Astrocyte of the cerebellum (primary cell): ENCODE results near the gene BET1.

ENCODE experiments used
- DNase-seq: peaks from one replicate; pipeline ENCODE4 v3.0.0-alpha.2; 2011; ENCODE audit warnings: low read depth
- H3K4me3 ChIP-seq: 2 replicates; pipeline ENCODE4 v1.5.1; 2011; ENCODE audit warnings: mild to moderate bottlenecking, low read depth, low read length, moderate library complexity
- in situ Hi-C: cut with HindIII; loops from 2 replicates; pipeline ENCODE4 v1.10.0; 2017; ENCODE audit warnings: low sequenced_read_pairs
- TF ChIP-seq, protein P1 (sequence below): IDR thresholded peaks from 2 replicates; pipeline ENCODE4 v1.5.1; 2012; ENCODE audit warnings: low read length, low read depth, moderate library complexity, mild to moderate bottlenecking; ENCODE audit errors: missing control alignments

Gene BET1

DNA sequence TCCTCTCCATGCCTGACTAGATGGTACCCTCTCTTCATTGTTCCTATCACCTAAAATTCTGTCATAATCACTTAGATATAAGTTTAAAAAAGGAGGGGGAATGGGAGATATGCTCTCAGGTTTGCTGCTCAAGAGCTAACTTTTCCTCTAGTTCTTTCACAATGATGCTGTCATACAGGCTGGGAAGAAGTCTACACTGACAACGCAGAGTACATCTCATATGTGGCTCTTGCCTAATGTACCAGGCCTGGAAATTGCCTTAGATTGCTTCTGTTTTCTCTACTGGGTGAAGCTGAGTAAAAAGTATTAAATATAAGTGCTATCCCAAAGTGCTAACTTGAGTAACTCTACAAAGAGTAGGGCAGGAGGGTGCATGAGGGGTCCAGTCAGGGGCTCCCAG, 43.8 kb upstream of the BET1 start:
- no peak overlapping the region for H3K4me3 ChIP-seq
- DNase-seq, result no peak
- TF ChIP-seq, protein P1, sequence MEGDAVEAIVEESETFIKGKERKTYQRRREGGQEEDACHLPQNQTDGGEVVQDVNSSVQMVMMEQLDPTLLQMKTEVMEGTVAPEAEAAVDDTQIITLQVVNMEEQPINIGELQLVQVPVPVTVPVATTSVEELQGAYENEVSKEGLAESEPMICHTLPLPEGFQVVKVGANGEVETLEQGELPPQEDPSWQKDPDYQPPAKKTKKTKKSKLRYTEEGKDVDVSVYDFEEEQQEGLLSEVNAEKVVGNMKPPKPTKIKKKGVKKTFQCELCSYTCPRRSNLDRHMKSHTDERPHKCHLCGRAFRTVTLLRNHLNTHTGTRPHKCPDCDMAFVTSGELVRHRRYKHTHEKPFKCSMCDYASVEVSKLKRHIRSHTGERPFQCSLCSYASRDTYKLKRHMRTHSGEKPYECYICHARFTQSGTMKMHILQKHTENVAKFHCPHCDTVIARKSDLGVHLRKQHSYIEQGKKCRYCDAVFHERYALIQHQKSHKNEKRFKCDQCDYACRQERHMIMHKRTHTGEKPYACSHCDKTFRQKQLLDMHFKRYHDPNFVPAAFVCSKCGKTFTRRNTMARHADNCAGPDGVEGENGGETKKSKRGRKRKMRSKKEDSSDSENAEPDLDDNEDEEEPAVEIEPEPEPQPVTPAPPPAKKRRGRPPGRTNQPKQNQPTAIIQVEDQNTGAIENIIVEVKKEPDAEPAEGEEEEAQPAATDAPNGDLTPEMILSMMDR, result no peak
- in situ Hi-C loops, result no loop called here

DNA sequence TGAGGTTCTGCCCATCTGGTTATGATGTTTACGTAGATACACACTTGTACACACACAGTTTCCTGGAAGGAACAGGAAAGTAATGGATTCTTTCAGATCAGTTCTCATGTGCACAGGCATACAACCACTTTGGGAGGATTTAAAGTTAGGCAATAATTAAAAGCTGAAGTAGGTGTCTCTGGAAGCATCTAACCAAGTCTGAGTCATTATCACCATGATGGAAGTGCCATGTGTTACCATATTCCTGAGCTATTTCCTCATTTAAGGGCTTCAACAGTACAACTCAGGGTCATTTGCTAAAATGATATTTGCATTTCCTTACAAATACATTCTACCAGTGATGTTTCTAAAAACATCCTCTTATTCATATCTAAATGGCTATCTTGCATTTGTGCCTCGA, 41.4 kb upstream of the BET1 start:
- TF ChIP-seq, protein P1, result no peak
- no peak overlapping the region for H3K4me3 ChIP-seq
- in situ Hi-C loops, result no loop called here
- no peak for DNase-seq

DNA sequence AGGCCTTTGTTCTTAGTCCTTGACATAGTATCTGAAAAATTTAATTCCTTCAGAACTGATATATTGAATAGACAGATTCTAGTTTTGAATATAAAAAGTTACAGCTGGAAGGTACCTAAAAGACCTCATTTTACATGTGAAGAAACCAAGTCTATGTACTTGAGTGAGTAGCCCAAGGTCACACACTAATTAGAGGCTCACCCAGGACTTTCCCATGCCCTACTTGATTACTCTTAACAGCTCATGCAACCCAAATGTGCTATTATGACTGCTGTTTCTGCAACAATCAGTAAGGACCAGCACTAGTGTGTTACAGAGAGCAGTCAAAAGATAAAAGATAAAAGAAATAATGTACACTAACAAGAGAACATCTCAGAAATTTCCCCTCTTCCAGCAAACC, 40.7 kb upstream of the BET1 start:
- in situ Hi-C loops, result no loop called here
- TF ChIP-seq, protein P1, result no peak
- DNase-seq, result no peak
- no peak overlapping the region for H3K4me3 ChIP-seq

DNA sequence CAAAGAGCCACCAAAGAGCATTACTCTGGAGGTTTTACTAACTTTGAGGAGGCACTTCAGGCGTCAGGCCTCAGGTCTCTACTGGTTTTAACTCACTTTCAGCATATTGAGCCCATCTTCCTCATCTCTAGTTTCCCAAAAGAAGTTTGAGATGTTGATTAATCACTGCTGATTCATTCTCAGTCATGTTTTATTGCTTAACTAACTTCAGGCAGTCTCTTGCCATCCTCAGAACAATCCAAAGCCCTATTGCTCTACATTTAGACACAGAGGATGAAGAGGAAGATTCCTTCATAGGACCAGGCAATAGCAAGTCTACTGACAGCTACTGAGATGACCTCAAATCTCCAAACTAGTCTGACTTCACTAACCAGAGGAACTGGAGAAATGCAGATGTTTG, 39.1 kb upstream of the BET1 start:
- DNase-seq, result no peak
- TF ChIP-seq, protein P1, result no peak
- no peak overlapping the region for H3K4me3 ChIP-seq
- in situ Hi-C loops, result no loop called here

DNA sequence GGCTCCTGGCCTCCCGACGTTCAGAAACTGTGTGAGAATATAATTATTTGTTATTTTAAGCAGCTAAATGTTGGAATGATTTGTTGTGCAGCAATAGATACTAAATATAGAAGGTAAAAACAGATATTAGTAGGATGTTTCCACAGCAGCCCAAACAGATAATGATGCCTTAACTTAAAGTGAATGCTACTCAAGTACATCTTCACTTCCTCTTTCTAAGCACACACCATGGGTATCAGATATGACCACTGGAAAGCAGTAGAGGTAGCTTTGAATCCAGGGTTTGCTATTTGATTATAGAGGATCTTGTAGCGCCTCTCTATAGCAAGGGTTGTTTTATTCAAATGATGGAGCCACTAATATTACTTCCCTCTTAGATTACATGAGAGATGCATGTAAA, 38.2 kb upstream of the BET1 start:
- no peak for DNase-seq
- in situ Hi-C loops, result no loop called here
- no peak overlapping the region for H3K4me3 ChIP-seq
- TF ChIP-seq, protein P1, result no peak

DNA sequence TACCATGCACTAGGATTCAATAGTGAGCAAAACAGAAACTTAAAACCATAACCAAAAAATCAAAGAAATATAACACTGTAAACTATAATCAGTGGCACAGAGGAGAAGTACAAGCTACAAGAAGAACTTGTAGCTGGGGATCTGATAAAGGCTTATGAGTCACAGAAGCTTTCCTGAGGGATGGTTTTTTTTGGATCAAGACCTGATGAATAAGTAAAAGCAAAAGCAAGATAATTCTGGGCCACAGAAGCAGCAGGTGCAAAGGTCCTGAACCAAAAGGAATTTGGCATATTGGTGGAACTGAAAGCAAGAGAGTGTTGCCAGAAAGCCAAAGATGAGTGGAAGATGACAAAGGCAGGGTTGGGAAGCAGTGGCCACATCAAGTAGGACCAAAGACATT, 37.4 kb upstream of the BET1 start:
- no peak overlapping the region for H3K4me3 ChIP-seq
- TF ChIP-seq, protein P1, result no peak
- in situ Hi-C loops, result no loop called here
- DNase-seq, result peak; percentile 35

DNA sequence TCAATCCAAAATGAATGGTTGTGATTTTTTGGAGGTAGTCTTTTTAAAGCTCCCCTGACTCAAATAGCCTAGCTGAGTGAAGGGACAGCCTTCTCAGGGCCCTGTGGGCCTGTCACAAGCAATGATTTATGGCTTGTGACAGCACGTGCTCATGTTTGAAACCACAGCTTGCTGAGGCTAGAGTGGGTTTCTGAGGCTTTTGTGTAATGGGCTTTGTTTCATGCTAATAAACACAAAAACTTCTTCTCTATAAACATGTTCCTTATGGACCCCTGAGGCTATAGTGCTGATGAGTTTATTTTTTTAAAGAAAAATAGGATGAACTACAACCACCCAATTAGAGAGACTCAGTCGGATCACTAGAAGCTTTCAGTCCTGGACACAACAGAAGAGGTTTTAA, 36.1 kb upstream of the BET1 start:
- TF ChIP-seq, protein P1, result no peak
- no peak for DNase-seq
- in situ Hi-C loops, result no loop called here
- H3K4me3 ChIP-seq, result no peak overlapping the region
